Esophagus muscularis mucosa (tissue), 4 donors: Measurements from ENCODE around the gene RDX. TPM values are rescaled to one million over a fixed set of nuclear protein-coding genes. Genes with fewer than 3 reads are reported as not detected.
A peak's percentile ranks its signal among the peaks of the same experiment; 100 is the strongest.

Source experiments
- DNase-seq: peaks from one replicate; pipeline ENCODE4 v3.0.0-alpha.2; 2017; ENCODE audit errors: extremely low spot score
- H3K27ac ChIP-seq, 4 donors: fragments of 200-600 bp; sonication (generic); replicated peaks in 1 of 4; 1 replicate in 3 of 4; 2 replicates in 1 of 4; pipeline ENCODE4 v1.5.1; 2016 to 2019; ENCODE audit warnings: mild to moderate bottlenecking in 1 of 4
- H3K27me3 ChIP-seq, 4 donors: fragments of 200-600 bp; sonication (generic); one replicate each; pipeline versions ENCODE4 v1.5.1 to v1.6.0; 2016 to 2019
- H3K36me3 ChIP-seq, 4 donors: fragments of 200-600 bp; sonication (generic); one replicate each; pipeline ENCODE4 v1.5.1; 2016 to 2019
- H3K4me1 ChIP-seq, 4 donors: fragments of 200-600 bp; sonication (generic); one replicate each; pipeline ENCODE4 v1.5.1; 2016 to 2019
- H3K4me3 ChIP-seq, 4 donors: fragments of 200-600 bp; sonication (generic); 1 replicate in 2 of 4; 2 replicates in 2 of 4; pipeline ENCODE4 v1.5.1; 2016 to 2019; ENCODE audit warnings: mild to moderate bottlenecking in 4 of 4, moderate library complexity in 1 of 4
- H3K9me3 ChIP-seq, 4 donors: fragments of 200-600 bp; sonication (generic); 1 replicate in 3 of 4; 2 replicates in 1 of 4; pipeline ENCODE4 v1.5.1; 2016 to 2019
- CTCF ChIP-seq, 3 experiments: fragments of 200-600 bp in 2 of 3; fragments of 450-650 bp in 1 of 3; sonication (generic) in 2 of 3; IDR thresholded peaks; one replicate each; pipeline ENCODE4 v1.5.1; 2017 to 2019; ENCODE audit warnings: antibody characterized with exemption in 3 of 3, mild to moderate bottlenecking in 2 of 3, moderate library complexity in 1 of 3
- EP300 ChIP-seq: sonication (generic); formaldehyde crosslinking; IDR thresholded peaks from one replicate; pipeline ENCODE4 v1.6.1; 2017; ENCODE audit warnings: antibody characterized with exemption
- POLR2A ChIP-seq: fragments of 450-650 bp; IDR thresholded peaks from one replicate; pipeline ENCODE4 v1.6.1; 2017; ENCODE audit warnings: antibody characterized with exemption, moderate library complexity, mild to moderate bottlenecking, low read depth
- POLR2AphosphoS5 ChIP-seq, 2 donors: sonication (generic); formaldehyde crosslinking; IDR thresholded peaks; one replicate each; pipeline ENCODE4 v1.6.1; 2017; ENCODE audit warnings: antibody characterized with exemption in 2 of 2
- WGBS: methylation state at CpG from one replicate; pipeline ENCODE4 v1.1.5; 2018; 5-methylcytosine and 5-hydroxymethylcytosine counted together
- intact Hi-C: fragments of 100-400 bp; cut with DNase I; formaldehyde crosslinking; loops from one replicate; pipeline ENCODE4 v1.15.1; 2023
- total RNA-seq, 4 donors: library from RNA; depleted of rRNA; stranded (reverse); fragments of >200 nt; gene quantifications; one replicate each; pipeline versions ENCODE4 v1.1.0 to v1.2.1, GENCODE V29; 2016

Gene RDX
- total RNA-seq, 4 donors from 2014 or later, result 86.6 to 105 (median 90.4) TPM

- DNase-seq, result no peak
- peaks cover 5 to 13% (median 11%) of the 10 kb centered on the region in 4 donors for H3K4me1 ChIP-seq
- no peaks in the 10 kb centered on the region for H3K9me3 ChIP-seq
- H3K4me3 ChIP-seq, result no peak overlapping the region
- H3K36me3 ChIP-seq, result peaks cover 8 to 75% (median 34%) of the 10 kb centered on the region in 4 donors
- no peaks in the 10 kb centered on the region for H3K27me3 ChIP-seq
- peak overlapping the region in 1 of 4 donors; percentile 6 for H3K27ac ChIP-seq
- 92% methylated on average over 5 of the region's 5 CpGs for WGBS
- TF ChIP-seq POLR2AphosphoS5 (IDR thresholded peaks at IDR 0.05) (no peak), EP300 (no peak), POLR2A (no peak), CTCF (IDR thresholded peaks at IDR 0.05) (no peak)
- intact Hi-C loops, result no loop called here
Measured at GRCh38 chr11:110249766-110250165, 46.6 kb downstream of the RDX start.

GRCh38 chr11:110249066-110249465 is 47.3 kb downstream of the RDX start:
- WGBS, result 91% methylated on average over 1 of the region's 1 CpG
- Histone ChIP-seq H3K9me3 (no peaks in the 10 kb centered on the region), H3K36me3 (peaks cover 8 to 69% (median 31%) of the 10 kb centered on the region in 4 donors), H3K27me3 (no peaks in the 10 kb centered on the region), H3K27ac (no peak overlapping the region), H3K4me3 (no peak overlapping the region), H3K4me1 (peaks cover 5 to 13% (median 11%) of the 10 kb centered on the region in 4 donors)
- TF ChIP-seq CTCF (IDR thresholded peaks at IDR 0.05), result peak in 1 of 3 experiments; percentile 21
- no peak for TF ChIP-seq POLR2AphosphoS5 (IDR thresholded peaks at IDR 0.05)
- no peak for DNase-seq
- intact Hi-C loops, result no loop called here

- Histone ChIP-seq H3K4me3 (no peak overlapping the region), H3K9me3 (no peaks in the 10 kb centered on the region), H3K27ac (no peak overlapping the region), H3K36me3 (peaks cover 0 to 56% (median 20%) of the 10 kb centered on the region in 4 donors), H3K4me1 (no peaks in the 10 kb centered on the region), H3K27me3 (no peaks in the 10 kb centered on the region)
- TF ChIP-seq CTCF (IDR thresholded peaks at IDR 0.05), result no peak
- TF ChIP-seq POLR2A, result no peak
- TF ChIP-seq POLR2AphosphoS5 (IDR thresholded peaks at IDR 0.05), result no peak
- no peak for TF ChIP-seq EP300
- 96% methylated on average over 1 of the region's 1 CpG for WGBS
- DNase-seq, result no peak
- intact Hi-C loops, result no loop called here
Measured at GRCh38 chr11:110243791-110244190, 52.6 kb downstream of the RDX start.

- no peak for TF ChIP-seq POLR2AphosphoS5 (IDR thresholded peaks at IDR 0.05)
- TF ChIP-seq POLR2A, result no peak
- TF ChIP-seq CTCF (IDR thresholded peaks at IDR 0.05), result no peak
- TF ChIP-seq EP300, result no peak
- Histone ChIP-seq H3K36me3 (peaks cover 0 to 54% (median 20%) of the 10 kb centered on the region in 4 donors), H3K4me3 (no peak overlapping the region), H3K27me3 (no peaks in the 10 kb centered on the region), H3K4me1 (no peaks in the 10 kb centered on the region), H3K9me3 (no peaks in the 10 kb centered on the region), H3K27ac (no peak overlapping the region)
- intact Hi-C loops, result no loop called here
- DNase-seq, result no peak
Measured at GRCh38 chr11:110242746-110243145, 53.7 kb downstream of the RDX start.

- WGBS, result 95% methylated on average over 7 of the region's 7 CpGs
- intact Hi-C loops, result no loop called here
- no peak overlapping the region for H3K27ac ChIP-seq
Measured at GRCh38 chr11:110242188-110242587, 54.2 kb downstream of the RDX start.

More at GRCh38 chr11:110242188-110242587, 54.2 kb downstream of the RDX start:
- H3K9me3 ChIP-seq, result no peaks in the 10 kb centered on the region
- DNase-seq, result no peak
- H3K36me3 ChIP-seq, result peaks cover 0 to 54% (median 22%) of the 10 kb centered on the region in 4 donors
- no peaks in the 10 kb centered on the region for H3K4me1 ChIP-seq
- no peak for TF ChIP-seq CTCF (IDR thresholded peaks at IDR 0.05)
- no peak for TF ChIP-seq POLR2A
- no peak for TF ChIP-seq POLR2AphosphoS5 (IDR thresholded peaks at IDR 0.05)
- TF ChIP-seq EP300, result no peak
- H3K4me3 ChIP-seq, result no peak overlapping the region
- no peaks in the 10 kb centered on the region for H3K27me3 ChIP-seq
